ENCODE data around the gene MS4A8.

Gene MS4A8

DNA sequence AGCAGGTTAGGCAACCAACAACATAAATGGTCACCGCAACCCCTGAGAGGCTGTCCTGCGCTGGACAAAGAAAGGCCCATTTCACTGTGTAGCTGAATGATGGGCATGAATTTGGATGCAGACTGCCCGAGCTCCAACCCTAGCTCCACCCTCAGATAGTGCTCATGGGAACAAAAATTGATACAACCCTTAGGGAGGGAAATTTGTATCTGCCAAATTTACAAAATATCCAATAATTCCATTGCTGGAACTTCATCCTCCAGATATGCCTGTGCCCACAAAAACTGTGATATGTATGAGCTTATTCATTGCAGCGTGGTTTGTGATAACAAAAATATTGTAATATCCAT lies 2.0 kb downstream of the MS4A8 start:
- DNase-seq (ENCODE audit: low read depth in 1 of 2, low spot score in 1 of 2), result no peak
- Histone ChIP-seq H3K27ac (replicated peaks) (no peak overlapping the region), H3K4me3 (replicated peaks; ENCODE audit: insufficient read depth, low read length) (no peak overlapping the region), H3K27me3 (ENCODE audit: insufficient read depth, poor library complexity, severe bottlenecking) (peaks cover 2% of the 10 kb centered on the region)
- no peak for TF ChIP-seq SPI1 (IDR thresholded peaks at IDR 0.05; ENCODE audit: borderline replicate concordance, low read depth)
- TF ChIP-seq, protein P1, sequence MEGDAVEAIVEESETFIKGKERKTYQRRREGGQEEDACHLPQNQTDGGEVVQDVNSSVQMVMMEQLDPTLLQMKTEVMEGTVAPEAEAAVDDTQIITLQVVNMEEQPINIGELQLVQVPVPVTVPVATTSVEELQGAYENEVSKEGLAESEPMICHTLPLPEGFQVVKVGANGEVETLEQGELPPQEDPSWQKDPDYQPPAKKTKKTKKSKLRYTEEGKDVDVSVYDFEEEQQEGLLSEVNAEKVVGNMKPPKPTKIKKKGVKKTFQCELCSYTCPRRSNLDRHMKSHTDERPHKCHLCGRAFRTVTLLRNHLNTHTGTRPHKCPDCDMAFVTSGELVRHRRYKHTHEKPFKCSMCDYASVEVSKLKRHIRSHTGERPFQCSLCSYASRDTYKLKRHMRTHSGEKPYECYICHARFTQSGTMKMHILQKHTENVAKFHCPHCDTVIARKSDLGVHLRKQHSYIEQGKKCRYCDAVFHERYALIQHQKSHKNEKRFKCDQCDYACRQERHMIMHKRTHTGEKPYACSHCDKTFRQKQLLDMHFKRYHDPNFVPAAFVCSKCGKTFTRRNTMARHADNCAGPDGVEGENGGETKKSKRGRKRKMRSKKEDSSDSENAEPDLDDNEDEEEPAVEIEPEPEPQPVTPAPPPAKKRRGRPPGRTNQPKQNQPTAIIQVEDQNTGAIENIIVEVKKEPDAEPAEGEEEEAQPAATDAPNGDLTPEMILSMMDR (IDR thresholded peaks at IDR 0.05; ENCODE audit: insufficient read depth, low read length), result no peak
- no peak for TF ChIP-seq GABPA (IDR thresholded peaks at IDR 0.05; ENCODE audit: low read depth)
- TF ChIP-seq POLR2AphosphoS5 (IDR thresholded peaks at IDR 0.05; ENCODE audit: low read depth), result no peak
- TF ChIP-seq, protein P2, sequence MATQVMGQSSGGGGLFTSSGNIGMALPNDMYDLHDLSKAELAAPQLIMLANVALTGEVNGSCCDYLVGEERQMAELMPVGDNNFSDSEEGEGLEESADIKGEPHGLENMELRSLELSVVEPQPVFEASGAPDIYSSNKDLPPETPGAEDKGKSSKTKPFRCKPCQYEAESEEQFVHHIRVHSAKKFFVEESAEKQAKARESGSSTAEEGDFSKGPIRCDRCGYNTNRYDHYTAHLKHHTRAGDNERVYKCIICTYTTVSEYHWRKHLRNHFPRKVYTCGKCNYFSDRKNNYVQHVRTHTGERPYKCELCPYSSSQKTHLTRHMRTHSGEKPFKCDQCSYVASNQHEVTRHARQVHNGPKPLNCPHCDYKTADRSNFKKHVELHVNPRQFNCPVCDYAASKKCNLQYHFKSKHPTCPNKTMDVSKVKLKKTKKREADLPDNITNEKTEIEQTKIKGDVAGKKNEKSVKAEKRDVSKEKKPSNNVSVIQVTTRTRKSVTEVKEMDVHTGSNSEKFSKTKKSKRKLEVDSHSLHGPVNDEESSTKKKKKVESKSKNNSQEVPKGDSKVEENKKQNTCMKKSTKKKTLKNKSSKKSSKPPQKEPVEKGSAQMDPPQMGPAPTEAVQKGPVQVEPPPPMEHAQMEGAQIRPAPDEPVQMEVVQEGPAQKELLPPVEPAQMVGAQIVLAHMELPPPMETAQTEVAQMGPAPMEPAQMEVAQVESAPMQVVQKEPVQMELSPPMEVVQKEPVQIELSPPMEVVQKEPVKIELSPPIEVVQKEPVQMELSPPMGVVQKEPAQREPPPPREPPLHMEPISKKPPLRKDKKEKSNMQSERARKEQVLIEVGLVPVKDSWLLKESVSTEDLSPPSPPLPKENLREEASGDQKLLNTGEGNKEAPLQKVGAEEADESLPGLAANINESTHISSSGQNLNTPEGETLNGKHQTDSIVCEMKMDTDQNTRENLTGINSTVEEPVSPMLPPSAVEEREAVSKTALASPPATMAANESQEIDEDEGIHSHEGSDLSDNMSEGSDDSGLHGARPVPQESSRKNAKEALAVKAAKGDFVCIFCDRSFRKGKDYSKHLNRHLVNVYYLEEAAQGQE (IDR thresholded peaks at IDR 0.05; ENCODE audit: insufficient replicate concordance, low read depth), result no peak

DNA sequence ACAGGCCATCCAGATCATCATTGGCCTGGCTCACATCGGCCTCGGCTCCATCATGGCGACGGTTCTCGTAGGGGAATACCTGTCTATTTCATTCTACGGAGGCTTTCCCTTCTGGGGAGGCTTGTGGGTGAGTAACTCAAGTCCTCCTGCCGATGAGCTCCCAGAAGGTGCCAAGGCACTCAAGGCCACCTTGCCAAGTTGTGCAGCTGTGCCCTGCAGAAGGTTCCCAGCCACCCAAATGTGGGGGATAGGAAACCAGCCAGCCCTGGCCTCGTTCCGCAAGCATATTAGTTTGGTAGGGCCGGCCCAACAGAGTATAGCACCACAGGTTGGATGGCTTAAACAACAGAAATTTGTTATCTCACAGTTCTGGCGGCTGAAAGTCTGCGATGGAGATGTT lies 4.0 kb downstream of the MS4A8 start:
- TF ChIP-seq, protein P2 (IDR thresholded peaks at IDR 0.05; ENCODE audit: insufficient replicate concordance, low read depth), result no peak
- TF ChIP-seq POLR2AphosphoS5 (IDR thresholded peaks at IDR 0.05; ENCODE audit: low read depth), result no peak
- TF ChIP-seq GABPA (IDR thresholded peaks at IDR 0.05; ENCODE audit: low read depth), result no peak
- no peak for TF ChIP-seq SPI1 (IDR thresholded peaks at IDR 0.05; ENCODE audit: borderline replicate concordance, low read depth)
- TF ChIP-seq, protein P1 (IDR thresholded peaks at IDR 0.05; ENCODE audit: insufficient read depth, low read length), result no peak

DNA sequence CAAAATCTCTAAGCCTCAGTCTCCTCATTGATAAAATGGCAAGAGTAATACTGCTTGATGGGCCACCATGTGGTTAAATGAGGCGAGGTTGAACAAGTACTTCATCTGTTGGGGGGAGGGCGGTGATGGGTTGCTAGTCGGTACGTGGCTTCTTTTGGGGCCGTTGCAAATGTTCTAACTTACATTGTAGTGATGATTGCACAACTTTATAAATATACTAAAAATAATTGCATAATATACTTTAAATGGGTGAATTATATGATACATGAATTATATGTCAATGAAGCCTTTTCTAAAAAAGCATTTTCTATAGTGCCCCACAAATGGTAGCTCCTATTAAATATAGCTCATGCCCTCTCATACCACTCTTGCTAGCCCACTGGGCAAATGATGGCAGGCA lies 6.5 kb downstream of the MS4A8 start:
- Histone ChIP-seq H3K27ac (replicated peaks) (no peak overlapping the region), H3K4me3 (replicated peaks; ENCODE audit: insufficient read depth, low read length) (no peak overlapping the region), H3K27me3 (ENCODE audit: insufficient read depth, poor library complexity, severe bottlenecking) (no peaks in the 10 kb centered on the region)
- DNase-seq (ENCODE audit: low read depth in 1 of 2, low spot score in 1 of 2), result no peak
- TF ChIP-seq GABPA (IDR thresholded peaks at IDR 0.05; ENCODE audit: low read depth) (no peak), SPI1 (IDR thresholded peaks at IDR 0.05; ENCODE audit: borderline replicate concordance, low read depth) (no peak), POLR2AphosphoS5 (IDR thresholded peaks at IDR 0.05; ENCODE audit: low read depth) (no peak)
- TF ChIP-seq, protein P1 (IDR thresholded peaks at IDR 0.05; ENCODE audit: insufficient read depth, low read length), result no peak
- TF ChIP-seq, protein P2 (IDR thresholded peaks at IDR 0.05; ENCODE audit: insufficient replicate concordance, low read depth), result no peak

More for the DNA sequence above, 4.0 kb downstream of the MS4A8 start:
- DNase-seq (ENCODE audit: low read depth in 1 of 2, low spot score in 1 of 2), result no peak
- Histone ChIP-seq H3K27me3 (ENCODE audit: insufficient read depth, poor library complexity, severe bottlenecking) (no peaks in the 10 kb centered on the region), H3K4me3 (replicated peaks; ENCODE audit: insufficient read depth, low read length) (no peak overlapping the region), H3K27ac (replicated peaks) (no peak overlapping the region)

Data from HL-60 (cell line).